Endodermal cell (in vitro differentiated cells): ENCODE measurements around the gene DUSP19. TPM values are rescaled to one million over a fixed set of nuclear protein-coding genes. Genes with fewer than 3 reads are reported as not detected.

Experiments used
- DNase-seq: peaks from one replicate; pipeline ENCODE4 v3.0.0-alpha.2; 2017
- H3K27ac ChIP-seq: 2 replicates; pipeline ENCODE4 v1.5.1; 2013; ENCODE audit warnings: mild to moderate bottlenecking, low read depth, low read length, moderate library complexity
- H3K27me3 ChIP-seq: 2 replicates; pipeline ENCODE4 v1.6.1; 2013; ENCODE audit warnings: mild to moderate bottlenecking, low read length, moderate library complexity; ENCODE audit not compliant: insufficient read depth, control insufficient read depth, poor library complexity, severe bottlenecking
- H3K36me3 ChIP-seq: 2 replicates; pipeline ENCODE4 v1.7.0; 2013; ENCODE audit warnings: mild to moderate bottlenecking, low read length, moderate library complexity; ENCODE audit not compliant: control insufficient read depth, insufficient read depth
- H3K4me1 ChIP-seq: one replicate; pipeline ENCODE4 v1.7.0; 2013; ENCODE audit warnings: low read length; ENCODE audit not compliant: control insufficient read depth, insufficient read depth
- H3K4me3 ChIP-seq: 2 replicates; pipeline ENCODE4 v1.5.1; 2013; ENCODE audit warnings: mild to moderate bottlenecking, low read length, moderate library complexity
- H3K9ac ChIP-seq: 2 replicates; pipeline ENCODE4 v1.6.1; 2013; ENCODE audit warnings: mild to moderate bottlenecking, low read length, moderate library complexity; ENCODE audit not compliant: poor library complexity, severe bottlenecking; ENCODE audit errors: extremely low read depth
- H3K9me3 ChIP-seq: 2 replicates; pipeline ENCODE4 v1.6.1; 2013; ENCODE audit warnings: mild to moderate bottlenecking, low read length, moderate library complexity; ENCODE audit not compliant: control insufficient read depth
- H3K27ac Mint-ChIP-seq: 2 replicates; pipeline ENCODE4 v1.8.0; 2020; ENCODE audit warnings: mixed read lengths
- H3K27me3 Mint-ChIP-seq: 2 replicates; pipeline ENCODE4 v1.8.0; 2021; ENCODE audit warnings: mild to moderate bottlenecking, mixed read lengths; ENCODE audit not compliant: insufficient read depth
- H3K36me3 Mint-ChIP-seq: 2 replicates; pipeline ENCODE4 v1.8.0; 2020; ENCODE audit warnings: low read depth, mixed read lengths
- H3K4me1 Mint-ChIP-seq: 2 replicates; pipeline ENCODE4 v1.8.0; 2020; ENCODE audit warnings: mixed read lengths
- H3K4me3 Mint-ChIP-seq: 2 replicates; pipeline ENCODE4 v1.8.0; 2020; ENCODE audit warnings: mild to moderate bottlenecking, moderate library complexity, mixed read lengths
- H3K9me3 Mint-ChIP-seq: 2 replicates; pipeline ENCODE4 v1.8.0; 2020; ENCODE audit warnings: mild to moderate bottlenecking, mixed read lengths
- WGBS, 2 experiments: methylation state at CpG; one replicate each; pipeline versions ENCODE4 v1.1.5 to v1.1.7; 2013; ENCODE audit warnings: missing lambda C conversion rate in 2 of 2, mixed read lengths in 1 of 2; ENCODE audit not compliant: insufficient coverage in 1 of 2, insufficient read length in 1 of 2; 5-methylcytosine and 5-hydroxymethylcytosine counted together
- total RNA-seq, 2 donors: library from RNA; stranded (reverse); fragmentation: NEBNext Ultra II Directional in 1 of 2; extraction: Animal tissue kit (Norgen Biotek cat#: 25700) in 1 of 2; gene quantifications; 2 replicates in 1 of 2; 3 replicates in 1 of 2; pipeline ENCODE4 v1.2.1, GENCODE V29; 2021
- TF ChIP-seq, protein P1 (sequence below): fragments of 200-600 bp; sonication (generic); conservative IDR thresholded peaks from 2 replicates; pipeline ENCODE4 v1.5.0; 2021; ENCODE audit warnings: antibody characterized with exemption, mild to moderate bottlenecking

The DUSP19 gene
- total RNA-seq, 2 donors from 2014 or later, result 1.7 TPM

- Histone ChIP-seq H3K27me3 (no peaks in the 10 kb centered on the region), H3K4me3 (no peak overlapping the region), H3K36me3 (no peaks in the 10 kb centered on the region), H3K9me3 (peaks cover 22% of the 10 kb centered on the region), H3K9ac (no peak overlapping the region), H3K27ac (no peak overlapping the region), H3K4me1 (no peaks in the 10 kb centered on the region)
- peaks cover 4% of the 10 kb centered on the region for H3K4me1 Mint-ChIP-seq
- TF ChIP-seq, protein P1, sequence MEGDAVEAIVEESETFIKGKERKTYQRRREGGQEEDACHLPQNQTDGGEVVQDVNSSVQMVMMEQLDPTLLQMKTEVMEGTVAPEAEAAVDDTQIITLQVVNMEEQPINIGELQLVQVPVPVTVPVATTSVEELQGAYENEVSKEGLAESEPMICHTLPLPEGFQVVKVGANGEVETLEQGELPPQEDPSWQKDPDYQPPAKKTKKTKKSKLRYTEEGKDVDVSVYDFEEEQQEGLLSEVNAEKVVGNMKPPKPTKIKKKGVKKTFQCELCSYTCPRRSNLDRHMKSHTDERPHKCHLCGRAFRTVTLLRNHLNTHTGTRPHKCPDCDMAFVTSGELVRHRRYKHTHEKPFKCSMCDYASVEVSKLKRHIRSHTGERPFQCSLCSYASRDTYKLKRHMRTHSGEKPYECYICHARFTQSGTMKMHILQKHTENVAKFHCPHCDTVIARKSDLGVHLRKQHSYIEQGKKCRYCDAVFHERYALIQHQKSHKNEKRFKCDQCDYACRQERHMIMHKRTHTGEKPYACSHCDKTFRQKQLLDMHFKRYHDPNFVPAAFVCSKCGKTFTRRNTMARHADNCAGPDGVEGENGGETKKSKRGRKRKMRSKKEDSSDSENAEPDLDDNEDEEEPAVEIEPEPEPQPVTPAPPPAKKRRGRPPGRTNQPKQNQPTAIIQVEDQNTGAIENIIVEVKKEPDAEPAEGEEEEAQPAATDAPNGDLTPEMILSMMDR, result no peak
- no peak overlapping the region for H3K4me3 Mint-ChIP-seq
- peaks cover 28% of the 10 kb centered on the region for H3K9me3 Mint-ChIP-seq
- no peak overlapping the region for H3K27ac Mint-ChIP-seq
- DNase-seq, result no peak
- no peaks in the 10 kb centered on the region for H3K27me3 Mint-ChIP-seq
- WGBS, 2 experiments, result 88 to 93% methylated on average over 3 of the region's 3 CpGs
- H3K36me3 Mint-ChIP-seq, result peaks cover 4% of the 10 kb centered on the region
Measured at GRCh38 chr2:183068561-183068960, 10.0 kb upstream of the DUSP19 start.

- 78 to 97% methylated on average over 1 to 2 of the region's 2 CpGs for WGBS, 2 experiments
- Histone ChIP-seq H3K9me3 (peaks cover 22% of the 10 kb centered on the region), H3K27me3 (no peaks in the 10 kb centered on the region), H3K9ac (no peak overlapping the region), H3K36me3 (no peaks in the 10 kb centered on the region), H3K4me1 (no peaks in the 10 kb centered on the region), H3K27ac (no peak overlapping the region), H3K4me3 (no peak overlapping the region)
- no peaks in the 10 kb centered on the region for H3K27me3 Mint-ChIP-seq
- no peak overlapping the region for H3K27ac Mint-ChIP-seq
- H3K9me3 Mint-ChIP-seq, result peaks cover 28% of the 10 kb centered on the region
- H3K4me3 Mint-ChIP-seq, result no peak overlapping the region
- peaks cover 4% of the 10 kb centered on the region for H3K4me1 Mint-ChIP-seq
- TF ChIP-seq, protein P1, result no peak
- H3K36me3 Mint-ChIP-seq, result peaks cover 4% of the 10 kb centered on the region
- no peak for DNase-seq
Measured at GRCh38 chr2:183069174-183069573, 9.4 kb upstream of the DUSP19 start.

GRCh38 chr2:183070942-183071844, 7.4 kb upstream of the DUSP19 start:
- H3K4me3 Mint-ChIP-seq, result peak overlapping the region; percentile 33
- 83 to 85% methylated on average over 29 to 34 of the region's 34 CpGs for WGBS, 2 experiments

More at GRCh38 chr2:183070942-183071844, 7.4 kb upstream of the DUSP19 start:
- Histone ChIP-seq H3K27me3 (no peaks in the 10 kb centered on the region), H3K9me3 (peaks cover 22% of the 10 kb centered on the region), H3K9ac (no peak overlapping the region), H3K27ac (no peak overlapping the region), H3K36me3 (no peaks in the 10 kb centered on the region), H3K4me1 (no peaks in the 10 kb centered on the region), H3K4me3 (no peak overlapping the region)
- TF ChIP-seq, protein P1, result peak; percentile 87
- Mint-ChIP-seq H3K9me3 (peaks cover 28% of the 10 kb centered on the region), H3K27ac (no peak overlapping the region), H3K27me3 (no peaks in the 10 kb centered on the region), H3K4me1 (peaks cover 4% of the 10 kb centered on the region), H3K36me3 (peaks cover 4% of the 10 kb centered on the region)
- peak; percentile 97 for DNase-seq
